ENCODE results near the gene GBF1.

Gene GBF1

DNA sequence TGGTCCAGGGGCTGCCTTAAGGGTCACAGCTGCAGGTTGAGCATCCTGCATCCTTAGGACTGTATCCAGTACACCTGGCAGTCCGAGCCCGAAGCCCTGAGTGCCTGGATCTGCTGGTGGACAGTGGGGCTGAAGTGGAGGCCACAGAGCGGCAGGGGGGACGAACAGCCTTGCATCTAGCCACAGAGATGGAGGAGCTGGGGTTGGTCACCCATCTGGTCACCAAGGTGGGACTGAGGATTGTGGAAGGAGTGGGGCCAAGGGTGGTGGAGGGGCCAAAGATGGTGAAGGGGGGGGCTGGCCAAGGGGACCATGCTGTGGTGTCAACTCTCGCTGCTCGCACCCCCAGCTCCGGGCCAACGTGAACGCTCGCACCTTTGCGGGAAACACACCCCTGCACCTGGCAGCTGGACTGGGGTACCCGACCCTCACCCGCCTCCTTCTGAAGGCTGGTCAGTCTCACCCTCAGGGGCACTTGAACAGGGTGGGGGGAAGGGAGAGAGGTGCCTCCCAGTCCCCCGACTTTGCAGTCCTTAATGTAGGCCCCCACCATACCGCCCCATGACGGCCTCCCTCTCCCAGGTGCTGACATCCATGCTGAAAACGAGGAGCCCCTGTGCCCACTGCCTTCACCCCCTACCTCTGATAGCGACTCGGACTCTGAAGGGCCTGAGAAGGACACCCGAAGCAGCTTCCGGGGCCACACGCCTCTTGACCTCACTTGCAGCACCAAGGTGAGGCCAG lies 155.4 kb downstream of the GBF1 start:
- H3K27ac ChIP-seq (replicated peaks): no peak overlapping the region
- no peaks in the 10 kb centered on the region for H3K27me3 ChIP-seq (ENCODE audit: insufficient read depth, poor library complexity, severe bottlenecking)
- H3K4me3 ChIP-seq (replicated peaks; ENCODE audit: insufficient read depth, low read length): no peak overlapping the region
- TF ChIP-seq, protein P1, sequence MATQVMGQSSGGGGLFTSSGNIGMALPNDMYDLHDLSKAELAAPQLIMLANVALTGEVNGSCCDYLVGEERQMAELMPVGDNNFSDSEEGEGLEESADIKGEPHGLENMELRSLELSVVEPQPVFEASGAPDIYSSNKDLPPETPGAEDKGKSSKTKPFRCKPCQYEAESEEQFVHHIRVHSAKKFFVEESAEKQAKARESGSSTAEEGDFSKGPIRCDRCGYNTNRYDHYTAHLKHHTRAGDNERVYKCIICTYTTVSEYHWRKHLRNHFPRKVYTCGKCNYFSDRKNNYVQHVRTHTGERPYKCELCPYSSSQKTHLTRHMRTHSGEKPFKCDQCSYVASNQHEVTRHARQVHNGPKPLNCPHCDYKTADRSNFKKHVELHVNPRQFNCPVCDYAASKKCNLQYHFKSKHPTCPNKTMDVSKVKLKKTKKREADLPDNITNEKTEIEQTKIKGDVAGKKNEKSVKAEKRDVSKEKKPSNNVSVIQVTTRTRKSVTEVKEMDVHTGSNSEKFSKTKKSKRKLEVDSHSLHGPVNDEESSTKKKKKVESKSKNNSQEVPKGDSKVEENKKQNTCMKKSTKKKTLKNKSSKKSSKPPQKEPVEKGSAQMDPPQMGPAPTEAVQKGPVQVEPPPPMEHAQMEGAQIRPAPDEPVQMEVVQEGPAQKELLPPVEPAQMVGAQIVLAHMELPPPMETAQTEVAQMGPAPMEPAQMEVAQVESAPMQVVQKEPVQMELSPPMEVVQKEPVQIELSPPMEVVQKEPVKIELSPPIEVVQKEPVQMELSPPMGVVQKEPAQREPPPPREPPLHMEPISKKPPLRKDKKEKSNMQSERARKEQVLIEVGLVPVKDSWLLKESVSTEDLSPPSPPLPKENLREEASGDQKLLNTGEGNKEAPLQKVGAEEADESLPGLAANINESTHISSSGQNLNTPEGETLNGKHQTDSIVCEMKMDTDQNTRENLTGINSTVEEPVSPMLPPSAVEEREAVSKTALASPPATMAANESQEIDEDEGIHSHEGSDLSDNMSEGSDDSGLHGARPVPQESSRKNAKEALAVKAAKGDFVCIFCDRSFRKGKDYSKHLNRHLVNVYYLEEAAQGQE (IDR thresholded peaks at IDR 0.05; ENCODE audit: insufficient replicate concordance, low read depth): no peak
- no peak for TF ChIP-seq POLR2AphosphoS5 (IDR thresholded peaks at IDR 0.05; ENCODE audit: low read depth)
- no peak for TF ChIP-seq SPI1 (IDR thresholded peaks at IDR 0.05; ENCODE audit: borderline replicate concordance, low read depth)
- no peak for TF ChIP-seq GABPA (IDR thresholded peaks at IDR 0.05; ENCODE audit: low read depth)
- TF ChIP-seq, protein P2, sequence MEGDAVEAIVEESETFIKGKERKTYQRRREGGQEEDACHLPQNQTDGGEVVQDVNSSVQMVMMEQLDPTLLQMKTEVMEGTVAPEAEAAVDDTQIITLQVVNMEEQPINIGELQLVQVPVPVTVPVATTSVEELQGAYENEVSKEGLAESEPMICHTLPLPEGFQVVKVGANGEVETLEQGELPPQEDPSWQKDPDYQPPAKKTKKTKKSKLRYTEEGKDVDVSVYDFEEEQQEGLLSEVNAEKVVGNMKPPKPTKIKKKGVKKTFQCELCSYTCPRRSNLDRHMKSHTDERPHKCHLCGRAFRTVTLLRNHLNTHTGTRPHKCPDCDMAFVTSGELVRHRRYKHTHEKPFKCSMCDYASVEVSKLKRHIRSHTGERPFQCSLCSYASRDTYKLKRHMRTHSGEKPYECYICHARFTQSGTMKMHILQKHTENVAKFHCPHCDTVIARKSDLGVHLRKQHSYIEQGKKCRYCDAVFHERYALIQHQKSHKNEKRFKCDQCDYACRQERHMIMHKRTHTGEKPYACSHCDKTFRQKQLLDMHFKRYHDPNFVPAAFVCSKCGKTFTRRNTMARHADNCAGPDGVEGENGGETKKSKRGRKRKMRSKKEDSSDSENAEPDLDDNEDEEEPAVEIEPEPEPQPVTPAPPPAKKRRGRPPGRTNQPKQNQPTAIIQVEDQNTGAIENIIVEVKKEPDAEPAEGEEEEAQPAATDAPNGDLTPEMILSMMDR (IDR thresholded peaks at IDR 0.05; ENCODE audit: insufficient read depth, low read length): no peak
- no peak for DNase-seq (ENCODE audit: low read depth in 1 of 2, low spot score in 1 of 2)

DNA sequence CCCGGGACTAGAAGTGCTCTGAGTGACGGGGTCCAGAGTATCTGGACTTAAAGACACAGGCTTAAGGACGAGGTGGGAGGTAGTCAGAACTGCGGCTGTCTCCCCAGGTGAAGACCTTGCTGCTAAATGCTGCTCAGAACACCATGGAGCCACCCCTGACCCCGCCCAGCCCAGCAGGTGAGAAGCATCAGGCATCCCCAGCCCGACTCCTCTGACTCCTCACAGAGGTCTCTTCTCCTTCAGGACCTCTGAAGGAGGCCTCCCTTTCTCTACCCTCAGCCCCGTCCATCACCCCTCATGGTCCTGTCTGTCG lies 156.0 kb downstream of the GBF1 start:
- no peaks in the 10 kb centered on the region for H3K27me3 ChIP-seq (ENCODE audit: insufficient read depth, poor library complexity, severe bottlenecking)
- H3K27ac ChIP-seq (replicated peaks): no peak overlapping the region
- DNase-seq (ENCODE audit: low read depth in 1 of 2, low spot score in 1 of 2): no peak
- TF ChIP-seq SPI1 (IDR thresholded peaks at IDR 0.05; ENCODE audit: borderline replicate concordance, low read depth) (no peak), GABPA (IDR thresholded peaks at IDR 0.05; ENCODE audit: low read depth) (no peak), POLR2AphosphoS5 (IDR thresholded peaks at IDR 0.05; ENCODE audit: low read depth) (no peak)
- TF ChIP-seq, protein P2 (IDR thresholded peaks at IDR 0.05; ENCODE audit: insufficient read depth, low read length): no peak
- TF ChIP-seq, protein P1 (IDR thresholded peaks at IDR 0.05; ENCODE audit: insufficient replicate concordance, low read depth): no peak
- H3K4me3 ChIP-seq (replicated peaks; ENCODE audit: insufficient read depth, low read length): no peak overlapping the region

DNA sequence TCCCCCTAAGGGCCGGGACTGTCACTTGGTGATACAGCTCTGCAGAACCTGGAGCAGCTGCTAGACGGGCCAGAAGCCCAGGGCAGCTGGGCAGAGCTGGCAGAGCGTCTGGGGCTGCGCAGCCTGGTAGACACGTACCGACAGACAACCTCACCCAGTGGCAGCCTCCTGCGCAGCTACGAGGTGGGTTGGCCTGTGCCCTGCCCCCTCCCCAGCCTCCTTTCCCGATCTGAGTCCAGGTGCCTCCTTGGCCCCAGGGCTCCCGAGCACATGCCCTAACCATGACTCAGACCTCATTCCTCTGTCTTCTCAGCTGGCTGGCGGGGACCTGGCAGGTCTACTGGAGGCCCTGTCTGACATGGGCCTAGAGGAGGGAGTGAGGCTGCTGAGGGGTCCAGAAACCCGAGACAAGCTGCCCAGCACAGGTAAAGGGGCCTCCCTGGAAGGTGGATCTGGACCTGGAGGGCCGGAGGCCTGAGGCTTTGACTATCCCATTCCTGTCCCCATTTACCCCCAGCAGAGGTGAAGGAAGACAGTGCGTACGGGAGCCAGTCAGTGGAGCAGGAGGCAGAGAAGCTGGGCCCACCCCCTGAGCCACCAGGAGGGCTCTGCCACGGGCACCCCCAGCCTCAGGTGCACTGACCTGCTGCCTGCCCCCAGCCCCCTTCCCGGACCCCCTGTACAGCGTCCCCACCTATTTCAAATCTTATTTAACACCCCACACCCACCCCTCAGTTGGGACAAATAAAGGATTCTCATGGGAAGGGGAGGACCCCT lies 156.6 kb downstream of the GBF1 start:
- no peak for DNase-seq (ENCODE audit: low read depth in 1 of 2, low spot score in 1 of 2)
- no peak overlapping the region for H3K4me3 ChIP-seq (replicated peaks; ENCODE audit: insufficient read depth, low read length)
- TF ChIP-seq GABPA (IDR thresholded peaks at IDR 0.05; ENCODE audit: low read depth) (no peak), POLR2AphosphoS5 (IDR thresholded peaks at IDR 0.05; ENCODE audit: low read depth) (no peak), SPI1 (IDR thresholded peaks at IDR 0.05; ENCODE audit: borderline replicate concordance, low read depth) (no peak)
- TF ChIP-seq, protein P2 (IDR thresholded peaks at IDR 0.05; ENCODE audit: insufficient read depth, low read length): no peak
- TF ChIP-seq, protein P1 (IDR thresholded peaks at IDR 0.05; ENCODE audit: insufficient replicate concordance, low read depth): no peak
- no peaks in the 10 kb centered on the region for H3K27me3 ChIP-seq (ENCODE audit: insufficient read depth, poor library complexity, severe bottlenecking)
- H3K27ac ChIP-seq (replicated peaks): no peak overlapping the region
